Aorta (tissue), 5 donors: ENCODE results near the gene PTPRD. TPM values are rescaled to one million over a fixed set of nuclear protein-coding genes. Genes with fewer than 3 reads are reported as not detected.
"Not testable (repeated sequence)": the region's sequence is repeated elsewhere in the genome, so short reads cannot be mapped to it uniquely, and the experiment has no call there.

Source experiments
- ATAC-seq: fragments of 200-7000 bp; cut with Tn5 transposase; one replicate; pipeline ENCODE4 v1.9.1; 2022; ENCODE audit warnings: moderate library complexity; ENCODE audit not compliant: low FRiP score
- DNase-seq, 2 donors: peaks; one replicate each; pipeline ENCODE4 v3.0.0-alpha.2; 2020
- H3K27ac ChIP-seq, 2 donors: one replicate each; pipeline ENCODE4 v1.5.1; 2013; ENCODE audit warnings: low read length in 2 of 2, mild to moderate bottlenecking in 2 of 2, moderate library complexity in 2 of 2, control low read depth in 1 of 2, inconsistent platforms in 1 of 2, low read depth in 1 of 2
- H3K27me3 ChIP-seq, 2 donors: one replicate each; pipeline ENCODE4 v1.6.1; 2013; ENCODE audit warnings: control low read depth in 1 of 2, low read length in 1 of 2, mild to moderate bottlenecking in 1 of 2, moderate library complexity in 1 of 2; ENCODE audit not compliant: insufficient read depth in 2 of 2, control insufficient read depth in 1 of 2
- H3K36me3 ChIP-seq, 2 donors: one replicate each; pipeline ENCODE4 v1.6.1; 2013; ENCODE audit warnings: control low read depth in 1 of 2, low read length in 1 of 2, mild to moderate bottlenecking in 1 of 2; ENCODE audit not compliant: insufficient read depth in 2 of 2, control insufficient read depth in 1 of 2
- H3K4me1 ChIP-seq, 2 donors: one replicate each; pipeline ENCODE4 v1.6.1; 2013; ENCODE audit warnings: low read length in 2 of 2, control low read depth in 1 of 2, mild to moderate bottlenecking in 1 of 2, moderate library complexity in 1 of 2; ENCODE audit not compliant: insufficient read depth in 2 of 2, control insufficient read depth in 1 of 2
- H3K4me3 ChIP-seq, 2 donors: one replicate each; pipeline ENCODE4 v1.5.1; 2013; ENCODE audit warnings: low read length in 2 of 2, control low read depth in 1 of 2, mild to moderate bottlenecking in 1 of 2
- H3K9me3 ChIP-seq: one replicate; pipeline ENCODE4 v1.6.1; 2013; ENCODE audit warnings: mild to moderate bottlenecking, low read length; ENCODE audit not compliant: control insufficient read depth
- WGBS, 2 donors: extraction: QIAGEN DNeasy Blood & Tissue Kit; methylation state at CpG; one replicate each; pipeline ENCODE4 v1.1.7; 2013; 5-methylcytosine and 5-hydroxymethylcytosine counted together
- intact Hi-C, 2 donors: fragments of 100-400 bp; cut with DNase I; formaldehyde crosslinking; loops; one replicate each; pipeline versions ENCODE4 v1.14.2 to v1.15.0; 2022
- polyA plus RNA-seq, 2 donors: library from polyadenylated mRNA; stranded (reverse); fragments of 200-250 nt; gene quantifications; one replicate each; pipeline ENCODE4 v1.2.3, GENCODE V29; 2013
- total RNA-seq, 2 donors: library from RNA; stranded (reverse); fragmentation: NEBNext Ultra II Directional; extraction: Animal tissue kit (Norgen Biotek cat#: 25700); gene quantifications; one replicate each; pipeline ENCODE4 v1.2.1, GENCODE V29; 2021
- donor health status: healthy with polysubstance abuse.
- donor health status: Bipolar disorder and iron deficiency.
- donor health status: DM: no; HTN: no; CAD: no.
- donor health status: DM: no; HTN: no; CAD: no.
- donor health status: DM: yes; HTN: yes; CAD: no.

PTPRD gene
- total and polyA plus RNA-seq, 4 donors: 1.5 to 92.0 (median 29.4) TPM

DNA sequence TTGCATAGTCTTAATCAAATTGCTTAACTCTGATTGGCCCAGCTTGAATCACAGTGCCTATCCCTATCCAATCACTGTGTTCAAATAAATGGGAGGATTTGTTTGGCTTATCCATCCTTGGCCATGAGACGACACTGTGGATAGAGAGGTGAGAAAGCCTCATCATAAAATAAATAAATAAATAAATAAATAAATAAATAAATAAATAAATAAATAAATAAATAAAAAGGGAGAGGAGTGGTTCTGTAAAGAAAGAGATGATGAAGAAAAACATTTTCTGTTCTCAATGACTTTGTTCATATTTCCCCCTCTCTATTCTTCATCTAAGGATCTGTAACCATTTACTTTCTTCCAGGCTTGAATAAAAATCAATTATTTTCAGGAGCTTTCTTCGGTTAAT is 74.7 kb downstream of the PTPRD start:
- Histone ChIP-seq H3K27me3 (no peaks in the 10 kb centered on the region), H3K4me3 (no peak overlapping the region), H3K27ac (no peak overlapping the region), H3K9me3 (no peaks in the 10 kb centered on the region), H3K36me3 (no peaks in the 10 kb centered on the region), H3K4me1 (no peaks in the 10 kb centered on the region)
- DNase-seq (no peak), ATAC-seq (no peak)
- 92 to 96% methylated on average over 2 of the region's 2 CpGs for WGBS, 2 donors
- intact Hi-C loops: no loop called here

DNA sequence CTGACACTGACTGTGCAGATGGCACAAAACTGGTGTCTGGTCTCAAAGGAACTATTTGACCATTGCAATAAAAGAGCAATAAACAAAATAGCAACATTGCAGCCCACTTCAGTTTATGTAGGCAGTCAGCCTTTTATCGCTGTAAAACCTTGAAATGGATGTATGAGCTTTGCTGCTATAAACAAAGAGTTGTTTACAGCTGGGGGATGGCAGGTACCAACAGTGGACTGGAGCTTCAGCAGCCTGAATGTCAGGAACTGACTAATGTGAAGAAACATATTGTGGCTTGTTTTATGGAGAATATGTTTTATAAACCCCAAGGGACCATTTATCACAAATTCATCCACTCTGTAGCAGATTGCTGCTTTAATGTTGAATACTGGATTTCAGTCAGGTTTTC is 78.0 kb downstream of the PTPRD start:
- 83 to 88% methylated on average over 1 of the region's 1 CpG for WGBS, 2 donors
- ATAC-seq: no peak
- Histone ChIP-seq H3K27me3 (no peaks in the 10 kb centered on the region), H3K4me3 (no peak overlapping the region), H3K4me1 (no peaks in the 10 kb centered on the region), H3K27ac (no peak overlapping the region), H3K9me3 (no peaks in the 10 kb centered on the region), H3K36me3 (no peaks in the 10 kb centered on the region)
- DNase-seq: no peak
- intact Hi-C loops: no loop called here

DNA sequence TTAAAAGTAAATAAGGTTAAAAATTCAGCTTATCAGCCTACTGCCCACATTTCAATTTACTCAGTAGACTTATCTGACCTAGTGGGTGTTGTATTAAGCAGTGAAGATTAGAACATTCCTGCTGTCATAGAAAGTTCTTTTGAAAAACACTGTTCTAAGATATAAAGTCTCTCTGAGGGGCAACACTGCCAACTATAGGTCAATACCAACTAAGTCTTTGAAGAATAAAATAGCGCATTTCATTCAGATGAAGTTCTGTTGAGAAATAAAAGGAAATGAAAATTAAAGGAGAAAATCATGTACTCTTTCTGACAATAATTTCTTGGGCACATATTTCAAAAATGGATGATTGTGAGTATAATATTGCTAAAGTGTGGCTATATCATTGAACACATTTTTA is 86.8 kb downstream of the PTPRD start:
- no peaks in the 10 kb centered on the region for H3K36me3 ChIP-seq
- WGBS, 2 donors: 51 to 56% methylated on average over 1 of the region's 1 CpG
- DNase-seq (no peak), ATAC-seq (no peak)
- H3K4me1 ChIP-seq: no peaks in the 10 kb centered on the region
- H3K27me3 ChIP-seq: no peaks in the 10 kb centered on the region
- intact Hi-C loops: no loop called here
- H3K9me3 ChIP-seq: no peaks in the 10 kb centered on the region
- H3K27ac ChIP-seq: no peak overlapping the region
- H3K4me3 ChIP-seq: no peak overlapping the region

DNA sequence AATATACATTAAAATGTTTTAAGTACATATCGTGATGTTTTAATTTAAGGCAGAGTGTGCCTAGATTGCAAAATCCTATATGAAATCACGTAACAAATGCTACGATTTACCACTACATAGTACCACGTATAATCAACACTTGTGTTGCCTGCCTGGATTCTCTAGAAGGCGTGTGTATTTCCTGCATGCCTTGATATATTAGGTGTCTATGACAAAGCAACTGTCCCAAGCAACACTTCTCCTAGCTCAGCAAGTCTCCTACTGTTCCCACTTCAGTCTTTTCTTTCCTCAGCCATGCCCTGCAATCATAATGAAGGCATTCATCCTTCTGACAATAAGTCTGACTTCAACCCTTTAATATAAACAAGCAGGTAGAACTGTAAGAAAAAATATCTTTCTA is 89.6 kb downstream of the PTPRD start:
- H3K27ac ChIP-seq: no peak overlapping the region
- no peak for ATAC-seq
- H3K4me1 ChIP-seq: no peaks in the 10 kb centered on the region
- H3K36me3 ChIP-seq: no peaks in the 10 kb centered on the region
- no peak for DNase-seq
- H3K9me3 ChIP-seq: no peaks in the 10 kb centered on the region
- H3K27me3 ChIP-seq: no peaks in the 10 kb centered on the region
- H3K4me3 ChIP-seq: no peak overlapping the region
- 74% methylated on average over 5 of the region's 5 CpGs for WGBS, 2 donors
- intact Hi-C loops: no loop called here

DNA sequence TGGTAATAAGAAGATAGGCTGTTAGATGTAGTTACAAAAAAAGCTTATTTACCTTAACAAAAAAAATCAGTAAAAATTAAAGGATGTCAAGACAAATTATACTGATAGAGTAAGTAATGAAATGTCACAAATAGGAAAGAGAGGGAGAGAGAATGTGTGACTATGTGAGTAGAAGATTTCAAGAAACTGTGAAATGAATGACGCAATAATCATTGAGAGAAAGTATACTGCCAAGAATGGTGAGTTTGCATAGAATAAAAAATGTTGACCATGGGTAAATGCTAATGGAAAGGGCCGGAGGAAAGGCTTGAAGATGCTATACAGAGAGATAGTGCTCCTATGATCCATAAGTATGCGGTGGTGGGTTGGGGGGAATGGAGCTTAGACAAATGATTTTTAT is 100.7 kb downstream of the PTPRD start:
- no peak overlapping the region for H3K27ac ChIP-seq
- ATAC-seq (no peak), DNase-seq (no peak)
- no peaks in the 10 kb centered on the region for H3K9me3 ChIP-seq
- no peaks in the 10 kb centered on the region for H3K36me3 ChIP-seq
- intact Hi-C loops: no loop called here
- no peak overlapping the region for H3K4me3 ChIP-seq
- no peaks in the 10 kb centered on the region for H3K27me3 ChIP-seq
- no peaks in the 10 kb centered on the region for H3K4me1 ChIP-seq
- 90 to 93% methylated on average over 3 of the region's 3 CpGs for WGBS, 2 donors

DNA sequence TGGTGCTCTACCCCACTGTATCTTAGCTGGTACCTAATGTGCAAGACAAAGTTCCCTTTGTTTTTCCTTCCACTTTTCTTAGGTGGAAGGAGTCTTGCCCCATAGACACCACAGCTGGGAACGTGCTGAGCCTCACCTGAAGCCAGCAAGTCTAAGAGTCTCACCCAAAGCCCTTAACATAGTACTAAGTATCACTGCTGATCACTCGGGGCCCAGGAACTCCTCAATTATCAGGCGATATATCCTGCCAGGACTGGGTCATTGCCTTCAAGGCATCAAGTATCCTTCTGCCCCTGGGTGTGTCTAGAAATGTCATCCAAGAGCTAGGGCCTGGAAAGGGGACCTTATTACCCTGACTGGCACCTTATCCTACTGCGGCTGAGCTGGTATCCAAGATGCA is 123.9 kb downstream of the PTPRD start:
- peak; percentile 59 for ATAC-seq
- no peak overlapping the region for H3K27ac ChIP-seq
- H3K4me1 ChIP-seq: no peaks in the 10 kb centered on the region
- H3K27me3 ChIP-seq: no peaks in the 10 kb centered on the region
- no peaks in the 10 kb centered on the region for H3K9me3 ChIP-seq
- 80 to 89% methylated on average over 4 of the region's 4 CpGs for WGBS, 2 donors
- H3K4me3 ChIP-seq: no peak overlapping the region
- no peak for DNase-seq
- no peaks in the 10 kb centered on the region for H3K36me3 ChIP-seq
- intact Hi-C loops: no loop called here

DNA sequence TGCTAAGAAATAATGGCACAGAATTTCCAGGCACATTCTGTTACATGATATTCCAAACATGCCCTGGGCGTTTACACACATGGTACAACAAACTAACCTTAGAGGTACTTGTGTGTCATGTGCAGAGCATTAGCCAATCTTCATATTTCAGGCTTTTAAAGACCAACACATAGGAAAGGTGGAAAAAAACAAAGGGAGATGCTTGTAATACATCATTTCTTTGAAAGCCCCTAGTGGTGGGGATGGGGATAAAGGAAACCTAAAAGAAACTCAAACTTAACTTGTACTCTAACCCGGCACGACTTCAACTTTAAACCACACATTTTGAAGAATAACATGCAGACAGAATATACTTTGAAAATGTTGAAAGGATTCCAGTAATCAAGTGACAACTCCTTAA is 133.6 kb downstream of the PTPRD start:
- no peak for ATAC-seq
- Histone ChIP-seq H3K27ac (no peak overlapping the region), H3K4me1 (no peaks in the 10 kb centered on the region), H3K36me3 (no peaks in the 10 kb centered on the region), H3K9me3 (no peaks in the 10 kb centered on the region), H3K4me3 (no peak overlapping the region), H3K27me3 (no peaks in the 10 kb centered on the region)
- no peak for DNase-seq
- intact Hi-C loops: no loop called here
- WGBS, 2 donors: 41 to 51% methylated on average over 3 of the region's 3 CpGs

DNA sequence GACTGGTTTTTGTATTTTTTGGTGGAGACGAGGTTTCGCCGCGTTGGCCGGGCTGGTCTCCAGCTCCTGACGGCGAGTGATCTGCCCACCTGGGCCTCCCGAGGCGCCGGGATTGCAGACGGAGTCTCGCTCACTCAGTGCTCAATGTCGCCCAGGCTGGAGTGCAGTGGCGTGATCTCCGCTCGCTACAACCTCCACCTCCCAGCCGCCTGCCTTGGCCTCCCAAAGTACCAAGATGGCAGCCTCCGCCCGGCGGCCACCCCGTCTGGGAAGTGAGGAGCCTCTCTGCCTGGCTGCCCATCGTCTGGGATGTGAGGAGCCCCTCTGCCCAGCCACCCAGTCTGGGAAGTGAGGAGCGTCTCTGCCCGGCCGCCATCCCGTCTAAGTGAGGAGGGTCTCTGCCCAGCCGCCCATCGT is 163.6 kb downstream of the PTPRD start:
- 97% methylated on average over 28 of the region's 28 CpGs for WGBS, 2 donors
- H3K4me1 ChIP-seq, intact Hi-C loops, H3K27me3 ChIP-seq, H3K4me3 ChIP-seq, H3K27ac ChIP-seq, H3K36me3 ChIP-seq, ATAC-seq, H3K9me3 ChIP-seq: not testable (repeated sequence)
- peak in 1 of 2 donors; percentile 54 for DNase-seq

DNA sequence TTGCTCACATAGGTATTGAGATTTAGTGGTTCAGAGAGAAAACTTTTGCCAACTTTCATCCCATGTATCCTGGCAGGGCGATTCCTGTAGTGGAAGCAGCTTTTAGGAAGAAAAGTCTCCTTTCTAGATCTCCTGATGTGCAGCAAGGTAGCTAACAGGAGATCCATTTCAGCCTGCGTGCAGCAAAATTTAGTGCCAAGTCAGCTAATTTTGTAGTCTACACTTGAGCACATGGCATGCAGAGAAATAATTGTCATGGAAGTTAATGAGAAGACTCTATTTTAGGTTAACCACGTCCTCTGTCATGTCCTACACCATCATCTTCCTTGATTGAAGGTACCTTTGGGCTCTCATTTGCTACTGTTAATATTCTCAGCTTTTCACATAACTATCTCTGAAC is 165.8 kb downstream of the PTPRD start:
- Histone ChIP-seq H3K36me3 (no peaks in the 10 kb centered on the region), H3K27ac (no peak overlapping the region), H3K4me3 (no peak overlapping the region), H3K9me3 (no peaks in the 10 kb centered on the region), H3K27me3 (no peaks in the 10 kb centered on the region), H3K4me1 (no peaks in the 10 kb centered on the region)
- ATAC-seq (no peak), DNase-seq (no peak)
- WGBS, 2 donors: 81 to 82% methylated on average over 3 of the region's 3 CpGs
- intact Hi-C loops: no loop called here

DNA sequence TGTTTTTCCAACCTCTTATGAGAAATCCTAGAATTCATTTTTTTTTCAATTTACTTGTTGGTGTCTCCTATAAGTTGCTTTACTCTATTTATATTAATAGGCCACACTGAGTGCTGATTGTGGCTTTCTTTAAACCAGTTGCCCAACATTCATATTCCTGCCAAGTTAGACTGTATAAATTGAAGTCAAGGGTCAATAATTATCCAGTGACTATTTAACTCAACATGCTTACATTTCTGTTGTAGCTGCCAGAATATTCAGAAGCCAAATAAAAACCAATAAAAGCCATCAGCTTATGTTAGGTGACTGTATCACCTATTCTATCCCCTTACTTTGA is 169.0 kb downstream of the PTPRD start:
- Histone ChIP-seq H3K4me3 (no peak overlapping the region), H3K4me1 (no peaks in the 10 kb centered on the region), H3K36me3 (no peaks in the 10 kb centered on the region), H3K9me3 (no peaks in the 10 kb centered on the region), H3K27ac (no peak overlapping the region), H3K27me3 (no peaks in the 10 kb centered on the region)
- ATAC-seq (no peak), DNase-seq (no peak)
- intact Hi-C loops: no loop called here
